Left ventricle myocardium inferior (tissue), 1 donor: ENCODE measurements around the gene CLIC6. TPM values are rescaled to one million over a fixed set of nuclear protein-coding genes. Genes with fewer than 3 reads are reported as not detected.

ENCODE experiments used
- DNase-seq: peaks from one replicate; pipeline ENCODE4 v3.0.0-alpha.2; 2020
- H3K27ac ChIP-seq: fragments of 200-600 bp; replicated peaks from 2 replicates; pipeline ENCODE4 v1.8.0; 2021
- H3K27me3 ChIP-seq: fragments of 200-600 bp; 2 replicates; pipeline ENCODE4 v1.8.0; 2021; ENCODE audit warnings: low read depth
- H3K36me3 ChIP-seq: fragments of 200-600 bp; 2 replicates; pipeline ENCODE4 v1.8.0; 2021
- H3K4me1 ChIP-seq: fragments of 200-600 bp; 2 replicates; pipeline ENCODE4 v1.8.0; 2021
- H3K4me3 ChIP-seq: fragments of 200-600 bp; 2 replicates; pipeline ENCODE4 v1.8.0; 2021; ENCODE audit warnings: mild to moderate bottlenecking, moderate library complexity
- H3K9me3 ChIP-seq: fragments of 200-600 bp; replicated peaks from 2 replicates; pipeline ENCODE4 v1.8.0; 2021
- CTCF ChIP-seq: fragments of 200-600 bp; IDR thresholded peaks from 2 replicates; pipeline ENCODE4 v1.8.0; 2021; ENCODE audit warnings: antibody characterized with exemption, mild to moderate bottlenecking, borderline replicate concordance
- intact Hi-C: fragments of 100-400 bp; cut with micrococcal nuclease; formaldehyde crosslinking; loops from one replicate; pipeline ENCODE4 v1.11.0; 2022
- total RNA-seq: library from RNA; stranded (reverse); fragmentation: NEBNext Ultra II Directional; extraction: Animal tissue kit (Norgen Biotek cat#: 25700); gene quantifications from one replicate; pipeline ENCODE4 v1.2.1, GENCODE V29; 2021
- donor health status: DM: no; HTN: yes; CAD: no; lungs with severe emphysema.

The CLIC6 gene
- total RNA-seq, 1 donor from 2014 or later, result 11.2 TPM

- no peak for DNase-seq
- H3K9me3 ChIP-seq, result no peaks in the 10 kb centered on the region
- H3K4me1 ChIP-seq, result no peaks in the 10 kb centered on the region
- no peak overlapping the region for H3K4me3 ChIP-seq
- intact Hi-C loops, result no loop called here
- no peak overlapping the region for H3K27ac ChIP-seq
- peaks cover 60% of the 10 kb centered on the region for H3K27me3 ChIP-seq
- H3K36me3 ChIP-seq, result no peaks in the 10 kb centered on the region
- TF ChIP-seq CTCF, result no peak
Measured at GRCh38 chr21:34726627-34727337, 58.0 kb downstream of the CLIC6 start.

GRCh38 chr21:34728479-34728878 is 59.7 kb downstream of the CLIC6 start:
- Histone ChIP-seq H3K27me3 (peaks cover 68% of the 10 kb centered on the region), H3K4me3 (no peak overlapping the region), H3K4me1 (no peaks in the 10 kb centered on the region), H3K36me3 (no peaks in the 10 kb centered on the region), H3K27ac (no peak overlapping the region), H3K9me3 (no peaks in the 10 kb centered on the region)
- no peak for DNase-seq
- no peak for TF ChIP-seq CTCF
- intact Hi-C loops, result no loop called here

GRCh38 chr21:34730194-34730593 is 61.4 kb downstream of the CLIC6 start:
- Histone ChIP-seq H3K36me3 (no peaks in the 10 kb centered on the region), H3K4me3 (no peak overlapping the region), H3K27ac (no peak overlapping the region), H3K4me1 (no peaks in the 10 kb centered on the region), H3K9me3 (no peaks in the 10 kb centered on the region), H3K27me3 (peaks cover 62% of the 10 kb centered on the region)
- DNase-seq, result no peak
- intact Hi-C loops, result no loop called here
- no peak for TF ChIP-seq CTCF

GRCh38 chr21:34730756-34731445 is 62.1 kb downstream of the CLIC6 start:
- intact Hi-C loops, result no loop called here
- H3K27ac ChIP-seq, result no peak overlapping the region

GRCh38 chr21:34732388-34732821 is 63.6 kb downstream of the CLIC6 start:
- no peaks in the 10 kb centered on the region for H3K4me1 ChIP-seq
- H3K4me3 ChIP-seq, result no peak overlapping the region
- no peak for DNase-seq
- peaks cover 55% of the 10 kb centered on the region for H3K27me3 ChIP-seq
- intact Hi-C loops, result no loop called here
- TF ChIP-seq CTCF, result no peak
- no peaks in the 10 kb centered on the region for H3K36me3 ChIP-seq
- H3K27ac ChIP-seq, result no peak overlapping the region
- H3K9me3 ChIP-seq, result no peaks in the 10 kb centered on the region

More at GRCh38 chr21:34730756-34731445, 62.1 kb downstream of the CLIC6 start:
- TF ChIP-seq CTCF, result no peak
- Histone ChIP-seq H3K4me3 (no peak overlapping the region), H3K4me1 (no peaks in the 10 kb centered on the region), H3K27me3 (peaks cover 56% of the 10 kb centered on the region), H3K36me3 (no peaks in the 10 kb centered on the region), H3K9me3 (no peaks in the 10 kb centered on the region)
- DNase-seq, result no peak
